Measurements from ENCODE around the gene UCP1.
"Not testable (repeated sequence)": the region's sequence is repeated elsewhere in the genome, so short reads cannot be mapped to it uniquely, and the experiment has no call there.

Gene UCP1

GRCh38 chr4:140529434-140529833 is 39.3 kb downstream of the UCP1 start:
- no peak for DNase-seq

- DNase-seq, result peak; percentile 95
These were observed 44.7 kb downstream of the UCP1 start, which contains the start of gene ELMOD2 for GRCh38 chr4:140523857-140524742. Gene ELMOD2 (plus strand): TSS chr4:140524168. CDS start chr4:140525429, 1,261 bp downstream.

GRCh38 chr4:140523370-140523856 is 45.3 kb downstream of the UCP1 start:
- DNase-seq, result no peak

- DNase-seq, result no peak
These were observed 53.3 kb downstream of the UCP1 start for GRCh38 chr4:140515423-140515822.

- not testable (repeated sequence) for DNase-seq
These were observed 55.0 kb downstream of the UCP1 start for GRCh38 chr4:140513765-140514164.
